IMR-90 (cell line): Measurements from ENCODE around the gene SLC16A4. TPM values are rescaled to one million over a fixed set of nuclear protein-coding genes. Genes with fewer than 3 reads are reported as not detected.

Experiments
- ATAC-seq: fragments of 200-7000 bp; cut with Tn5 transposase; 2 replicates; pipeline ENCODE4 v1.9.1; 2020; ENCODE audit warnings: low read depth, mild to moderate bottlenecking, moderate library complexity
- BruUV-seq: library from RNA; stranded (reverse); fragments of 400-500 nt; replicated peaks from 2 replicates; lab custom pipeline; 2021; lab: Mats Ljungman, UMichigan
- CTCF ChIA-PET: fragments of 300-600 bp; formaldehyde crosslinking; extraction: SDS; loops from one replicate; lab custom pipeline; 2021; ENCODE audit warnings: antibody characterized with exemption; lab: Yijun Ruan, JAX
- POLR2A ChIA-PET: fragments of 300-600 bp; sonication (Branson Sonifier 250); formaldehyde crosslinking; loops from one replicate; lab custom pipeline; 2022; ENCODE audit warnings: antibody characterized with exemption; ENCODE audit not compliant: unreplicated experiment; lab: Charles Lee
- DNase-seq: peaks from one replicate; pipeline ENCODE4 v3.0.0; 2013
- H2AFZ ChIP-seq: replicated peaks from 2 replicates; pipeline ENCODE3; 2013; ENCODE audit warnings: low read length, mild to moderate bottlenecking; ENCODE audit not compliant: poor library complexity
- H2AK5ac ChIP-seq: 2 replicates; pipeline ENCODE4 v1.6.1; 2013; ENCODE audit warnings: low read depth, low read length, inconsistent platforms
- H2AK9ac ChIP-seq: replicated peaks from 2 replicates; pipeline ENCODE3; 2013; ENCODE audit warnings: mild to moderate bottlenecking, low read depth, low read length, moderate library complexity; ENCODE audit not compliant: poor library complexity
- H2BK120ac ChIP-seq: 2 replicates; pipeline ENCODE4 v1.6.1; 2013; ENCODE audit warnings: low read depth, low read length, inconsistent platforms
- H2BK15ac ChIP-seq: 3 replicates; pipeline ENCODE4 v1.6.1; 2013; ENCODE audit warnings: low read depth, low read length, inconsistent platforms
- H2BK20ac ChIP-seq: 2 replicates; pipeline ENCODE4 v1.6.1; 2013; ENCODE audit warnings: low read depth, mild to moderate bottlenecking, inconsistent platforms, low read length, moderate library complexity
- H2BK5ac ChIP-seq: 2 replicates; pipeline ENCODE4 v1.6.1; 2013; ENCODE audit warnings: mild to moderate bottlenecking, low read depth, low read length, inconsistent platforms; ENCODE audit not compliant: poor library complexity, severe bottlenecking
- H3K14ac ChIP-seq: replicated peaks from 2 replicates; pipeline ENCODE4 v1.6.1; 2013; ENCODE audit warnings: low read depth, low read length, inconsistent platforms
- H3K18ac ChIP-seq: 2 replicates; pipeline ENCODE4 v1.6.1; 2013; ENCODE audit warnings: low read depth, low read length, control low read depth
- H3K23ac ChIP-seq: 2 replicates; pipeline ENCODE4 v1.6.1; 2013; ENCODE audit warnings: low read depth, low read length, inconsistent platforms
- H3K27ac ChIP-seq: 2 replicates; pipeline ENCODE4 v1.5.1; 2013; ENCODE audit warnings: mild to moderate bottlenecking, control low read depth, low read length; ENCODE audit not compliant: insufficient read depth
- H3K27me3 ChIP-seq: 2 replicates; pipeline ENCODE4 v1.6.1; 2013; ENCODE audit warnings: low read length; ENCODE audit not compliant: control insufficient read depth, insufficient read depth
- H3K36me3 ChIP-seq: 2 replicates; pipeline ENCODE4 v1.6.1; 2013; ENCODE audit warnings: low read length, mixed read lengths; ENCODE audit not compliant: control insufficient read depth, insufficient read depth
- H3K4ac ChIP-seq: 2 replicates; pipeline ENCODE4 v1.6.1; 2013; ENCODE audit warnings: low read depth, low read length, inconsistent platforms
- H3K4me1 ChIP-seq: 2 replicates; pipeline ENCODE4 v1.6.1; 2013; ENCODE audit warnings: low read length, mixed read lengths; ENCODE audit not compliant: control insufficient read depth, insufficient read depth
- H3K4me2 ChIP-seq: 2 replicates; pipeline ENCODE4 v1.6.1; 2013; ENCODE audit warnings: low read depth, mild to moderate bottlenecking, control low read depth, low read length, moderate library complexity
- H3K4me3 ChIP-seq: 2 replicates; pipeline ENCODE4 v1.5.1; 2013; ENCODE audit warnings: low read depth, mild to moderate bottlenecking, control low read depth, low read length, moderate library complexity; ENCODE audit not compliant: insufficient read depth
- H3K56ac ChIP-seq: 2 replicates; pipeline ENCODE4 v1.6.1; 2013; ENCODE audit warnings: low read length, inconsistent platforms; ENCODE audit not compliant: insufficient read depth; ENCODE audit errors: extremely low read depth
- H3K79me1 ChIP-seq, 2 experiments: 2 replicates each; pipeline ENCODE4 v1.6.1; 2013; ENCODE audit warnings: low read length in 2 of 2, inconsistent platforms in 1 of 2, low read depth in 1 of 2
- H3K9ac ChIP-seq: 2 replicates; pipeline ENCODE4 v1.6.1; 2013; ENCODE audit warnings: low read depth, low read length, control low read depth
- H3K9me1 ChIP-seq: 2 replicates; pipeline ENCODE4 v1.6.1; 2013; ENCODE audit warnings: low read length, inconsistent platforms; ENCODE audit not compliant: insufficient read depth
- H3K9me3 ChIP-seq: 2 replicates; pipeline ENCODE4 v1.6.1; 2013; ENCODE audit warnings: low read length; ENCODE audit not compliant: control insufficient read depth, insufficient read depth
- H4K20me1 ChIP-seq: 2 replicates; pipeline ENCODE4 v1.6.1; 2013; ENCODE audit warnings: low read length, inconsistent platforms; ENCODE audit not compliant: insufficient read depth
- H4K5ac ChIP-seq: 2 replicates; pipeline ENCODE4 v1.6.1; 2013; ENCODE audit warnings: mild to moderate bottlenecking, low read depth, low read length, control low read depth
- H4K8ac ChIP-seq, 2 experiments: 2 replicates each; pipeline ENCODE4 v1.6.1; 2013; ENCODE audit warnings: low read depth in 2 of 2, low read length in 2 of 2, control low read depth in 1 of 2, inconsistent platforms in 1 of 2
- H4K91ac ChIP-seq: 2 replicates; pipeline ENCODE4 v1.6.1; 2013; ENCODE audit warnings: low read depth, low read length, inconsistent platforms; ENCODE audit not compliant: insufficient read depth
- BHLHE40 ChIP-seq: fragments of 150-350 bp; IDR thresholded peaks from 2 replicates; pipeline ENCODE4 v1.6.1; 2016; ENCODE audit warnings: mild to moderate bottlenecking, low read depth, low read length
- CEBPB ChIP-seq: IDR thresholded peaks from 2 replicates; pipeline ENCODE4 v1.6.1; 2012; ENCODE audit warnings: low read depth, low read length, improper control_type of control experiment
- CHD1 ChIP-seq: IDR thresholded peaks from 2 replicates; pipeline ENCODE4 v1.6.1; 2012; ENCODE audit warnings: low read depth, low read length, improper control_type of control experiment
- CTCF ChIP-seq: conservative IDR thresholded peaks from 2 replicates; pipeline ENCODE4 v1.5.1; 2012; ENCODE audit warnings: mild to moderate bottlenecking, low read depth, low read length, improper control_type of control experiment
- ELK1 ChIP-seq: fragments of 150-350 bp; IDR thresholded peaks from 2 replicates; pipeline ENCODE4 v1.6.1; 2016; ENCODE audit warnings: low read depth, mild to moderate bottlenecking, low read length, moderate library complexity, borderline replicate concordance
- FOS ChIP-seq: fragments of 150-350 bp; IDR thresholded peaks from 2 replicates; pipeline ENCODE4 v1.6.1; 2016; ENCODE audit warnings: low read depth, low read length
- MAFK ChIP-seq: IDR thresholded peaks from 2 replicates; pipeline ENCODE4 v1.6.1; 2012; ENCODE audit warnings: low read depth, low read length, improper control_type of control experiment
- MAZ ChIP-seq: IDR thresholded peaks from 2 replicates; pipeline ENCODE4 v1.6.1; 2012; ENCODE audit warnings: low read depth, mild to moderate bottlenecking, low read length, improper control_type of control experiment, moderate library complexity, borderline replicate concordance
- MXI1 ChIP-seq: IDR thresholded peaks from 2 replicates; pipeline ENCODE4 v1.6.1; 2012; ENCODE audit warnings: low read depth, mild to moderate bottlenecking, low read length, moderate library complexity, borderline replicate concordance
- NFE2L2 ChIP-seq: fragments of 150-350 bp; IDR thresholded peaks from 2 replicates; pipeline ENCODE4 v1.6.1; 2016; ENCODE audit warnings: low read depth, mild to moderate bottlenecking, low read length
- POLR2A ChIP-seq: IDR thresholded peaks from 2 replicates; pipeline ENCODE4 v1.6.1; 2012; ENCODE audit warnings: mild to moderate bottlenecking, low read depth, low read length
- RAD21 ChIP-seq: IDR thresholded peaks from 2 replicates; pipeline ENCODE4 v1.6.1; 2012; ENCODE audit warnings: low read length, improper control_type of control experiment
- RCOR1 ChIP-seq: IDR thresholded peaks from 2 replicates; pipeline ENCODE4 v1.6.1; 2012; ENCODE audit warnings: mild to moderate bottlenecking, low read length, improper control_type of control experiment; ENCODE audit not compliant: insufficient replicate concordance
- RFX5 ChIP-seq: IDR thresholded peaks from 2 replicates; pipeline ENCODE4 v1.8.0; 2012; ENCODE audit warnings: low read depth, mild to moderate bottlenecking, low read length, moderate library complexity
- SMC3 ChIP-seq: fragments of 150-350 bp; IDR thresholded peaks from 2 replicates; pipeline ENCODE4 v1.6.1; 2016; ENCODE audit warnings: low read depth, mild to moderate bottlenecking, antibody characterized with exemption, low read length, moderate library complexity
- WGBS, 2 experiments: methylation state at CpG; one replicate each; pipeline versions ENCODE4 v1.1.5 to v1.1.7; 2013; ENCODE audit warnings: missing lambda C conversion rate in 2 of 2; ENCODE audit not compliant: insufficient read length in 1 of 2; ENCODE audit errors: extremely low coverage in 2 of 2; 5-methylcytosine and 5-hydroxymethylcytosine counted together
- dilution Hi-C: fragments of 300-500 bp; cut with HindIII; formaldehyde crosslinking; loops from one replicate; pipeline ENCODE4 v1.14.3; 2018; ENCODE audit warnings: low sequenced_read_pairs; ENCODE audit not compliant: unreplicated experiment
- in situ Hi-C: fragments of 300-500 bp; cut with MboI; formaldehyde crosslinking; loops from 3 replicates; pipeline ENCODE4 v1.14.3; 2019; ENCODE audit warnings: low sequenced_read_pairs, inconsistent platforms, mixed read lengths
- intact Hi-C: fragments of 100-400 bp; cut with micrococcal nuclease; formaldehyde crosslinking; loops from 2 replicates; pipeline ENCODE4 v1.10.0; 2022
- polyA plus RNA-seq, 3 experiments: library from polyadenylated mRNA; depleted of rRNA; stranded (reverse); fragments of >200 nt; gene quantifications; 2 replicates each; pipeline ENCODE4 v1.2.3, GENCODE V29; 2012; ENCODE audit warnings: low replicate concordance in 1 of 3
- total RNA-seq: library from RNA; depleted of rRNA; stranded (reverse); fragments of >200 nt; gene quantifications from 2 replicates; pipeline ENCODE4 v1.2.3, GENCODE V29; 2012
- TF ChIP-seq, protein P1 (sequence below): fragments of 150-350 bp; IDR thresholded peaks from 2 replicates; pipeline ENCODE4 v1.6.1; 2017; ENCODE audit warnings: mild to moderate bottlenecking, antibody characterized with exemption, low read length, low read depth

Gene SLC16A4
- total and polyA plus RNA-seq, 2 of the 4 experiments (the other 2 are of a cell fraction): 27.7 to 65.2 TPM

DNA sequence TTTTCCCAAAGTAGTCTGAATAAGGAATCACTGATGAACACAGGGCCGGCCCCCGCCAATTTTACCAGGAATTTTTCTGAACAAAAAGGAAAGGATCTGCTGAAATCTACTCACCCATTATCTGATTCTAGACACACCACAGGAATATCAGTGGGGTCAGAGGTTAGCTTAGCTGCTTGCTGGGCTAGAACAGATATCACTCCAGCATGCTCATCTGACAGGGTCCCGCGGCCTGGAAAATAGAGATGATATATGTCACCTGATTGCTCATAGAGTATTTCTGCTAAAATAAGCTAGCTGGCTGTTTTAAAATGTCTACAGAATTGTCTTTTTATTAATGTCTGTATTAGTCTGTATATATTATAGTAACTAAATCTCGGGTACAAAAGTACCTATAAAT lies 13.0 kb upstream of the SLC16A4 start:
- intact Hi-C loops: no loop called here
- dilution Hi-C loops: no loop called here
- ChIA-PET POLR2A (no interaction called here), CTCF (interaction anchor here (0.6 kb wide), 1 partner anchor 24 kb away, joined by 4 read pairs; no protein-coding TSS in a partner anchor)
- Histone ChIP-seq H2AFZ (no peak overlapping the region), H3K56ac (no peak overlapping the region), H3K79me1 (peaks cover 11 to 34% of the 10 kb centered on the region in 2 experiments), H3K4me3 (no peak overlapping the region), H2AK9ac (no peak overlapping the region), H2BK15ac (no peak overlapping the region), H2BK5ac (no peak overlapping the region), H3K27me3 (no peaks in the 10 kb centered on the region), H2BK120ac (no peak overlapping the region), H4K91ac (no peak overlapping the region), H2BK20ac (no peak overlapping the region), H4K5ac (no peak overlapping the region), H3K18ac (no peak overlapping the region), H4K20me1 (0 out of 2 replicates have a peak, but pooled peaks cover 3% of the 10 kb centered on the region), H3K9me3 (no peaks in the 10 kb centered on the region), H4K8ac (no peak overlapping the region), H3K9me1 (no peaks in the 10 kb centered on the region), H3K14ac (no peak overlapping the region), H3K4me1 (peaks cover 2% of the 10 kb centered on the region; the same call in 1 of the 2 replicates), H3K4ac (no peak overlapping the region), H3K9ac (no peak overlapping the region), H2AK5ac (no peak overlapping the region), H3K4me2 (no peak overlapping the region), H3K36me3 (peaks cover 29% of the 10 kb centered on the region), H3K27ac (no peak overlapping the region), H3K23ac (no peak overlapping the region)
- BruUV-seq: no TSS peak
- WGBS, 2 experiments: no CpG with 5 or more reads among the region's 5 CpGs
- in situ Hi-C loops: loop anchor here (5.0 kb wide), 1 partner anchor 62 kb away; no protein-coding TSS in a partner anchor
- TF ChIP-seq SMC3 (no peak), MXI1 (no peak), CEBPB (no peak), RFX5 (no peak), MAZ (no peak), FOS (no peak), ELK1 (no peak), RCOR1 (no peak), RAD21 (no peak), MAFK (no peak), POLR2A (no peak), BHLHE40 (no peak), NFE2L2 (no peak), CTCF (no peak), CHD1 (no peak)
- TF ChIP-seq, protein P1, sequence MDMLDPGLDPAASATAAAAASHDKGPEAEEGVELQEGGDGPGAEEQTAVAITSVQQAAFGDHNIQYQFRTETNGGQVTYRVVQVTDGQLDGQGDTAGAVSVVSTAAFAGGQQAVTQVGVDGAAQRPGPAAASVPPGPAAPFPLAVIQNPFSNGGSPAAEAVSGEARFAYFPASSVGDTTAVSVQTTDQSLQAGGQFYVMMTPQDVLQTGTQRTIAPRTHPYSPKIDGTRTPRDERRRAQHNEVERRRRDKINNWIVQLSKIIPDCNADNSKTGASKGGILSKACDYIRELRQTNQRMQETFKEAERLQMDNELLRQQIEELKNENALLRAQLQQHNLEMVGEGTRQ: no peak
- DNase-seq: no peak
- ATAC-seq: no peak
